Suprapubic skin (tissue), 3 donors: ENCODE results near the gene AGT.

Experiments used
- EP300 ChIP-seq: sonication (generic); formaldehyde crosslinking; IDR thresholded peaks from one replicate; pipeline ENCODE4 v1.6.1; 2017; ENCODE audit warnings: antibody characterized with exemption
- TF ChIP-seq, protein P1 (sequence below), 2 donors: fragments of 200-600 bp in 1 of 2; fragments of 450-650 bp in 1 of 2; sonication (generic) in 1 of 2; IDR thresholded peaks; one replicate each; pipeline ENCODE4 v1.5.1; 2016 to 2019; ENCODE audit warnings: antibody characterized with exemption in 2 of 2, mild to moderate bottlenecking in 1 of 2, moderate library complexity in 1 of 2

DNA sequence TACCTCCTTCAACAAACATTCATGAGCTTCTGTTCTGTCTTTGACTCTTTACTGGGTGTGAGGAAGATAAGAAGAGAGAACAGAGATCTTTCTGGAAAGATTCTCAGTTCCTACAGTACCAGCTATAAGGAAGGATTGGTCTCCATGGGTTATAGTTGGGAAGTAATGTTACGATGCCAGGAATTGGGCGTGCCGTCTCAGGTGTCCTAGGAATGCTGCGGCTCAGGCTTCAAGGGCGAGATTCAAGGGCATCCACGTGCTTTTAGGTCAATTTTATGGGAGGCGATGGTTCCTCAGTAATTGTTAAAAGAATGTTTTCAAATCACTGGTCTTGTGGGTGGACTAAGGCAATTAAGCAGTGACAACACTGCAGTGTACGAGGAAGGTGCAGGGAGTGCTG is 44.4 kb downstream of the AGT start:
- TF ChIP-seq EP300: no peak
- TF ChIP-seq, protein P1, sequence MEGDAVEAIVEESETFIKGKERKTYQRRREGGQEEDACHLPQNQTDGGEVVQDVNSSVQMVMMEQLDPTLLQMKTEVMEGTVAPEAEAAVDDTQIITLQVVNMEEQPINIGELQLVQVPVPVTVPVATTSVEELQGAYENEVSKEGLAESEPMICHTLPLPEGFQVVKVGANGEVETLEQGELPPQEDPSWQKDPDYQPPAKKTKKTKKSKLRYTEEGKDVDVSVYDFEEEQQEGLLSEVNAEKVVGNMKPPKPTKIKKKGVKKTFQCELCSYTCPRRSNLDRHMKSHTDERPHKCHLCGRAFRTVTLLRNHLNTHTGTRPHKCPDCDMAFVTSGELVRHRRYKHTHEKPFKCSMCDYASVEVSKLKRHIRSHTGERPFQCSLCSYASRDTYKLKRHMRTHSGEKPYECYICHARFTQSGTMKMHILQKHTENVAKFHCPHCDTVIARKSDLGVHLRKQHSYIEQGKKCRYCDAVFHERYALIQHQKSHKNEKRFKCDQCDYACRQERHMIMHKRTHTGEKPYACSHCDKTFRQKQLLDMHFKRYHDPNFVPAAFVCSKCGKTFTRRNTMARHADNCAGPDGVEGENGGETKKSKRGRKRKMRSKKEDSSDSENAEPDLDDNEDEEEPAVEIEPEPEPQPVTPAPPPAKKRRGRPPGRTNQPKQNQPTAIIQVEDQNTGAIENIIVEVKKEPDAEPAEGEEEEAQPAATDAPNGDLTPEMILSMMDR (IDR thresholded peaks at IDR 0.05): no peak
